OCI-LY1 (cell line): ENCODE results near the gene BRD1.

Experiments
- H2AFZ ChIP-seq: fragments of 200-600 bp; sonication (generic), shearing (Covaris generic); 2 replicates; pipeline ENCODE4 v1.6.0; 2014; ENCODE audit warnings: antibody characterized with exemption, mild to moderate bottlenecking, low read length
- H3F3A ChIP-seq: fragments of 200-600 bp; sonication (generic), shearing (Covaris generic); 2 replicates; pipeline ENCODE4 v1.6.0; 2014; ENCODE audit warnings: mild to moderate bottlenecking, antibody characterized with exemption, low read length, moderate library complexity; ENCODE audit not compliant: insufficient read depth
- H3K27ac ChIP-seq: fragments of 200-600 bp; sonication (generic); 2 replicates; pipeline ENCODE4 v1.5.1; 2014; ENCODE audit warnings: low read length, mixed run types, mild to moderate bottlenecking, low read depth; ENCODE audit not compliant: poor library complexity, severe bottlenecking
- H3K27me3 ChIP-seq: fragments of 200-600 bp; sonication (generic); 2 replicates; pipeline ENCODE4 v1.6.0; 2014; ENCODE audit warnings: antibody characterized with exemption, mild to moderate bottlenecking, low read length, moderate library complexity; ENCODE audit not compliant: insufficient read depth
- H3K36me3 ChIP-seq: fragments of 200-600 bp; sonication (generic); 2 replicates; pipeline ENCODE4 v1.6.1; 2014; ENCODE audit warnings: mild to moderate bottlenecking, antibody characterized with exemption, low read length, moderate library complexity, mixed read lengths; ENCODE audit not compliant: insufficient read depth
- H3K4me1 ChIP-seq: fragments of 200-600 bp; sonication (generic); 2 replicates; pipeline ENCODE4 v1.5.1; 2014; ENCODE audit warnings: mild to moderate bottlenecking, low read length, moderate library complexity; ENCODE audit not compliant: insufficient read depth, severe bottlenecking
- H3K4me2 ChIP-seq: fragments of 200-600 bp; sonication (generic), shearing (Covaris generic); 2 replicates; pipeline ENCODE4 v1.6.1; 2014; ENCODE audit warnings: low read length
- H3K4me3 ChIP-seq: fragments of 200-600 bp; sonication (generic); 2 replicates; pipeline ENCODE4 v1.5.1; 2014; ENCODE audit warnings: low read length, low read depth, mild to moderate bottlenecking, mixed read lengths; ENCODE audit not compliant: poor library complexity, severe bottlenecking
- H3K79me2 ChIP-seq: fragments of 200-600 bp; shearing (Covaris generic); 2 replicates; pipeline ENCODE4 v1.6.1; 2016; ENCODE audit warnings: mixed run types, low read length, mixed read lengths; ENCODE audit not compliant: insufficient read depth
- H3K9ac ChIP-seq: fragments of 200-600 bp; sonication (generic), shearing (Covaris generic); 2 replicates; pipeline ENCODE4 v1.6.1; 2014; ENCODE audit warnings: mild to moderate bottlenecking, low read length, mixed read lengths
- H3K9me2 ChIP-seq: fragments of 200-600 bp; sonication (generic), shearing (Covaris generic); 2 replicates; pipeline ENCODE4 v1.6.1; 2014; ENCODE audit warnings: low read depth, mild to moderate bottlenecking, low read length, mixed read lengths
- H3K9me3 ChIP-seq: fragments of 200-600 bp; shearing (Covaris generic); 2 replicates; pipeline ENCODE4 v1.6.1; 2014; ENCODE audit warnings: low read length, mixed read lengths
- H4K20me1 ChIP-seq: fragments of 200-600 bp; sonication (generic), shearing (Covaris generic); 2 replicates; pipeline ENCODE4 v1.6.0; 2016; ENCODE audit warnings: mild to moderate bottlenecking, low read length; ENCODE audit not compliant: insufficient read depth
- EZH2 ChIP-seq: fragments of 200-600 bp; sonication (generic), shearing (Covaris generic); IDR thresholded peaks from 2 replicates; pipeline ENCODE4 v1.8.0; 2017; ENCODE audit warnings: borderline replicate concordance, mixed run types, mild to moderate bottlenecking, antibody characterized with exemption, low read length, moderate library complexity, mixed read lengths
- TF ChIP-seq, protein P1 (sequence below): fragments of 200-600 bp; sonication (generic), shearing (Covaris generic); IDR thresholded peaks from 2 replicates; pipeline ENCODE4 v1.5.1; 2017; ENCODE audit warnings: mild to moderate bottlenecking, antibody characterized with exemption, low read length, moderate library complexity, mixed read lengths

Gene BRD1

DNA sequence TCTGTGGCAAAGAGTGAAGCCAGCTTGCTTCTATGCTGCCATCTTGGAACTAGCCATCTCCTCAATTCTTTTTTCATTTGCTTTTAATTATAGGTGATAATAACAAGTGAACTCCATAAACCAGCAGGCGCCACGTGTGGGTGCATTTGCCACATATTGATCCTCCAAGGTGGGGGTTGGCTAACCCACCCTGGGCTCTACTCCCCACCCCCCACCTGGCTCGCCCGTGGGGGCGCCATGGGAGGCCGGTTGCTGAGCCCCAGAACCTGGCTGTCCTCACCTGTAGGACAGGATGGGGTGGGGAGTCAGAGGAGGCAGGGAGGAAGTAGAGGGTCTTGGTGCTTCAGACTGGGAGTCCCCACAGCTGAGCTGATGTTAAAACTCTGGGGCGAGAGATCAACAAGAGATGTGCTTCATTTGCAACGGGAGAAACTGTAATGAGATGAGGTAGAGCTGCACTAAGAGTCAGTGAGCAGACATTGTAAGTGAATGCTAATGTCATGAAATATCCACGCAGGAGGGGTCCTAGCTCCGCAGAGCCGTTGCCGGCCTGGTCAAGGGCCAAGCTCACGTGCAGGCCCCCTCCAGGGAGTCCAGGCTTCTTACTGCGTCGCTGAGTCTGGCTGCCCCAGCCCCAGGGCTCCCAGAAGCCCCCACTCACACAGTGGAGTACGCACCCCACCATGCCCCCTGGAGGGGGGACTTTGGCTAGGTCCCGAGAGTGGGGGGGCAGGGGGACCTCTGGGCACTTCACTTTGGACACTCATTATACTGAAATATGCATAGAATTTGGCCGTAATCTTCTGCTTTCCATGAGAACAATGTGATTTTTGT lies 59.4 kb downstream of the BRD1 start:
- Histone ChIP-seq H3K36me3 (peaks cover 11% of the 10 kb centered on the region), H3K27ac (no peak overlapping the region), H4K20me1 (no peaks in the 10 kb centered on the region), H2AFZ (no peak overlapping the region), H3F3A (no peaks in the 10 kb centered on the region), H3K27me3 (no peaks in the 10 kb centered on the region), H3K4me1 (no peaks in the 10 kb centered on the region), H3K9ac (no peak overlapping the region), H3K4me3 (no peak overlapping the region), H3K9me3 (peaks cover 8% of the 10 kb centered on the region; the same call in 1 of the 2 replicates), H3K9me2 (no peaks in the 10 kb centered on the region), H3K4me2 (no peak overlapping the region), H3K79me2 (no peaks in the 10 kb centered on the region)
- TF ChIP-seq, protein P1, sequence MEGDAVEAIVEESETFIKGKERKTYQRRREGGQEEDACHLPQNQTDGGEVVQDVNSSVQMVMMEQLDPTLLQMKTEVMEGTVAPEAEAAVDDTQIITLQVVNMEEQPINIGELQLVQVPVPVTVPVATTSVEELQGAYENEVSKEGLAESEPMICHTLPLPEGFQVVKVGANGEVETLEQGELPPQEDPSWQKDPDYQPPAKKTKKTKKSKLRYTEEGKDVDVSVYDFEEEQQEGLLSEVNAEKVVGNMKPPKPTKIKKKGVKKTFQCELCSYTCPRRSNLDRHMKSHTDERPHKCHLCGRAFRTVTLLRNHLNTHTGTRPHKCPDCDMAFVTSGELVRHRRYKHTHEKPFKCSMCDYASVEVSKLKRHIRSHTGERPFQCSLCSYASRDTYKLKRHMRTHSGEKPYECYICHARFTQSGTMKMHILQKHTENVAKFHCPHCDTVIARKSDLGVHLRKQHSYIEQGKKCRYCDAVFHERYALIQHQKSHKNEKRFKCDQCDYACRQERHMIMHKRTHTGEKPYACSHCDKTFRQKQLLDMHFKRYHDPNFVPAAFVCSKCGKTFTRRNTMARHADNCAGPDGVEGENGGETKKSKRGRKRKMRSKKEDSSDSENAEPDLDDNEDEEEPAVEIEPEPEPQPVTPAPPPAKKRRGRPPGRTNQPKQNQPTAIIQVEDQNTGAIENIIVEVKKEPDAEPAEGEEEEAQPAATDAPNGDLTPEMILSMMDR, result no peak
- TF ChIP-seq EZH2, result no peak

- no peaks in the 10 kb centered on the region for H3K27me3 ChIP-seq
- H3K4me2 ChIP-seq, result no peak overlapping the region
- no peak overlapping the region for H3K27ac ChIP-seq
- no peaks in the 10 kb centered on the region for H3K4me1 ChIP-seq
- TF ChIP-seq, protein P1, result peak; percentile 94
- TF ChIP-seq EZH2, result no peak
- H3K36me3 ChIP-seq, result 0 out of 2 replicates have a peak, but pooled peaks cover 4% of the 10 kb centered on the region
- no peaks in the 10 kb centered on the region for H3K9me2 ChIP-seq
- H3F3A ChIP-seq, result no peaks in the 10 kb centered on the region
- no peak overlapping the region for H2AFZ ChIP-seq
- H3K4me3 ChIP-seq, result no peak overlapping the region
- H4K20me1 ChIP-seq, result no peaks in the 10 kb centered on the region
- no peaks in the 10 kb centered on the region for H3K79me2 ChIP-seq
- H3K9ac ChIP-seq, result no peak overlapping the region
- H3K9me3 ChIP-seq, result peaks cover 8% of the 10 kb centered on the region; the same call in 1 of the 2 replicates
Observed at GRCh38 chr22:49767355-49768062, 60.2 kb downstream of the BRD1 start.

GRCh38 chr22:49765951-49766350 lies 61.7 kb downstream of the BRD1 start:
- no peak overlapping the region for H3K27ac ChIP-seq

More at GRCh38 chr22:49765951-49766350, 61.7 kb downstream of the BRD1 start:
- Histone ChIP-seq H3K36me3 (no peaks in the 10 kb centered on the region), H4K20me1 (no peaks in the 10 kb centered on the region), H3F3A (no peaks in the 10 kb centered on the region), H3K9ac (no peak overlapping the region), H3K27me3 (no peaks in the 10 kb centered on the region), H3K9me2 (no peaks in the 10 kb centered on the region), H3K4me2 (no peak overlapping the region), H3K4me1 (peaks cover 5% of the 10 kb centered on the region), H3K9me3 (peaks cover 8% of the 10 kb centered on the region; the same call in 1 of the 2 replicates), H2AFZ (no peak overlapping the region), H3K79me2 (no peaks in the 10 kb centered on the region), H3K4me3 (no peak overlapping the region)
- no peak for TF ChIP-seq EZH2
- TF ChIP-seq, protein P1, result no peak
